Measurements from ENCODE around the gene RAP1GAP2. TPM values are rescaled to one million over a fixed set of nuclear protein-coding genes. Genes with fewer than 3 reads are reported as not detected.

RAP1GAP2 gene
- total RNA-seq, 1 donor from 2014 or later: 10.6 TPM

GRCh38 chr17:2876467-2876866 lies 80.2 kb downstream of the RAP1GAP2 start:
- H3K36me3 Mint-ChIP-seq (ENCODE audit: low read depth, unreplicated experiment): peaks cover 3% of the 10 kb centered on the region
- no peak overlapping the region for H3K27ac Mint-ChIP-seq (ENCODE audit: unreplicated experiment)
- H3K4me3 Mint-ChIP-seq (ENCODE audit: unreplicated experiment): no peak overlapping the region
- H3K27me3 Mint-ChIP-seq (ENCODE audit: unreplicated experiment): peaks cover 5% of the 10 kb centered on the region
- peaks cover 8% of the 10 kb centered on the region for H3K4me1 Mint-ChIP-seq (ENCODE audit: unreplicated experiment)
- no peak for TF ChIP-seq CTCF (IDR thresholded peaks at IDR 0.05; ENCODE audit: unreplicated experiment)
- DNase-seq (ENCODE audit: low spot score): no peak
- no peaks in the 10 kb centered on the region for H3K9me3 Mint-ChIP-seq (ENCODE audit: unreplicated experiment)

GRCh38 chr17:2878751-2879254 lies 82.6 kb downstream of the RAP1GAP2 start:
- Mint-ChIP-seq H3K9me3 (ENCODE audit: unreplicated experiment) (no peaks in the 10 kb centered on the region), H3K4me1 (ENCODE audit: unreplicated experiment) (peaks cover 8% of the 10 kb centered on the region), H3K36me3 (ENCODE audit: low read depth, unreplicated experiment) (peaks cover 3% of the 10 kb centered on the region), H3K4me3 (ENCODE audit: unreplicated experiment) (no peak overlapping the region), H3K27me3 (ENCODE audit: unreplicated experiment) (peaks cover 5% of the 10 kb centered on the region), H3K27ac (ENCODE audit: unreplicated experiment) (no peak overlapping the region)
- no peak for DNase-seq (ENCODE audit: low spot score)
- TF ChIP-seq CTCF (IDR thresholded peaks at IDR 0.05; ENCODE audit: unreplicated experiment): no peak

GRCh38 chr17:2880050-2880449 lies 83.8 kb downstream of the RAP1GAP2 start:
- TF ChIP-seq CTCF (IDR thresholded peaks at IDR 0.05; ENCODE audit: unreplicated experiment): no peak
- Mint-ChIP-seq H3K27ac (ENCODE audit: unreplicated experiment) (no peak overlapping the region), H3K4me3 (ENCODE audit: unreplicated experiment) (no peak overlapping the region), H3K36me3 (ENCODE audit: low read depth, unreplicated experiment) (peaks cover 3% of the 10 kb centered on the region), H3K9me3 (ENCODE audit: unreplicated experiment) (no peaks in the 10 kb centered on the region), H3K27me3 (ENCODE audit: unreplicated experiment) (peaks cover 5% of the 10 kb centered on the region), H3K4me1 (ENCODE audit: unreplicated experiment) (peaks cover 2% of the 10 kb centered on the region)
- no peak for DNase-seq (ENCODE audit: low spot score)

- H3K27me3 Mint-ChIP-seq (ENCODE audit: unreplicated experiment): peaks cover 2% of the 10 kb centered on the region
- H3K36me3 Mint-ChIP-seq (ENCODE audit: low read depth, unreplicated experiment): no peaks in the 10 kb centered on the region
Measured at GRCh38 chr17:2881295-2881694, 85.1 kb downstream of the RAP1GAP2 start.

More at GRCh38 chr17:2881295-2881694, 85.1 kb downstream of the RAP1GAP2 start:
- DNase-seq (ENCODE audit: low spot score): no peak
- H3K4me1 Mint-ChIP-seq (ENCODE audit: unreplicated experiment): no peaks in the 10 kb centered on the region
- H3K4me3 Mint-ChIP-seq (ENCODE audit: unreplicated experiment): no peak overlapping the region
- no peak overlapping the region for H3K27ac Mint-ChIP-seq (ENCODE audit: unreplicated experiment)
- no peaks in the 10 kb centered on the region for H3K9me3 Mint-ChIP-seq (ENCODE audit: unreplicated experiment)
- TF ChIP-seq CTCF (IDR thresholded peaks at IDR 0.05; ENCODE audit: unreplicated experiment): no peak
